OCI-LY1 (cell line): ENCODE data around the gene BACH1.

Experiments used
- H2AFZ ChIP-seq: fragments of 200-600 bp; sonication (generic), shearing (Covaris generic); 2 replicates; pipeline ENCODE4 v1.6.0; 2014; ENCODE audit warnings: antibody characterized with exemption, mild to moderate bottlenecking, low read length
- H3F3A ChIP-seq: fragments of 200-600 bp; sonication (generic), shearing (Covaris generic); 2 replicates; pipeline ENCODE4 v1.6.0; 2014; ENCODE audit warnings: mild to moderate bottlenecking, antibody characterized with exemption, low read length, moderate library complexity; ENCODE audit not compliant: insufficient read depth
- H3K27ac ChIP-seq: fragments of 200-600 bp; sonication (generic); 2 replicates; pipeline ENCODE4 v1.5.1; 2014; ENCODE audit warnings: low read length, mixed run types, mild to moderate bottlenecking, low read depth; ENCODE audit not compliant: poor library complexity, severe bottlenecking
- H3K27me3 ChIP-seq: fragments of 200-600 bp; sonication (generic); 2 replicates; pipeline ENCODE4 v1.6.0; 2014; ENCODE audit warnings: antibody characterized with exemption, mild to moderate bottlenecking, low read length, moderate library complexity; ENCODE audit not compliant: insufficient read depth
- H3K36me3 ChIP-seq: fragments of 200-600 bp; sonication (generic); 2 replicates; pipeline ENCODE4 v1.6.1; 2014; ENCODE audit warnings: mild to moderate bottlenecking, antibody characterized with exemption, low read length, moderate library complexity, mixed read lengths; ENCODE audit not compliant: insufficient read depth
- H3K4me1 ChIP-seq: fragments of 200-600 bp; sonication (generic); 2 replicates; pipeline ENCODE4 v1.5.1; 2014; ENCODE audit warnings: mild to moderate bottlenecking, low read length, moderate library complexity; ENCODE audit not compliant: insufficient read depth, severe bottlenecking
- H3K4me2 ChIP-seq: fragments of 200-600 bp; sonication (generic), shearing (Covaris generic); 2 replicates; pipeline ENCODE4 v1.6.1; 2014; ENCODE audit warnings: low read length
- H3K4me3 ChIP-seq: fragments of 200-600 bp; sonication (generic); 2 replicates; pipeline ENCODE4 v1.5.1; 2014; ENCODE audit warnings: low read length, low read depth, mild to moderate bottlenecking, mixed read lengths; ENCODE audit not compliant: poor library complexity, severe bottlenecking
- H3K79me2 ChIP-seq: fragments of 200-600 bp; shearing (Covaris generic); 2 replicates; pipeline ENCODE4 v1.6.1; 2016; ENCODE audit warnings: mixed run types, low read length, mixed read lengths; ENCODE audit not compliant: insufficient read depth
- H3K9ac ChIP-seq: fragments of 200-600 bp; sonication (generic), shearing (Covaris generic); 2 replicates; pipeline ENCODE4 v1.6.1; 2014; ENCODE audit warnings: mild to moderate bottlenecking, low read length, mixed read lengths
- H3K9me2 ChIP-seq: fragments of 200-600 bp; sonication (generic), shearing (Covaris generic); 2 replicates; pipeline ENCODE4 v1.6.1; 2014; ENCODE audit warnings: low read depth, mild to moderate bottlenecking, low read length, mixed read lengths
- H3K9me3 ChIP-seq: fragments of 200-600 bp; shearing (Covaris generic); 2 replicates; pipeline ENCODE4 v1.6.1; 2014; ENCODE audit warnings: low read length, mixed read lengths
- H4K20me1 ChIP-seq: fragments of 200-600 bp; sonication (generic), shearing (Covaris generic); 2 replicates; pipeline ENCODE4 v1.6.0; 2016; ENCODE audit warnings: mild to moderate bottlenecking, low read length; ENCODE audit not compliant: insufficient read depth
- CTCF ChIP-seq: fragments of 200-600 bp; sonication (generic), shearing (Covaris generic); IDR thresholded peaks from 2 replicates; pipeline ENCODE4 v1.5.1; 2017; ENCODE audit warnings: mild to moderate bottlenecking, antibody characterized with exemption, low read length, moderate library complexity, mixed read lengths
- EZH2 ChIP-seq: fragments of 200-600 bp; sonication (generic), shearing (Covaris generic); IDR thresholded peaks from 2 replicates; pipeline ENCODE4 v1.8.0; 2017; ENCODE audit warnings: borderline replicate concordance, mixed run types, mild to moderate bottlenecking, antibody characterized with exemption, low read length, moderate library complexity, mixed read lengths

BACH1 gene

GRCh38 chr21:29305068-29305467 is 6.3 kb downstream of the BACH1 start:
- Histone ChIP-seq H3F3A (no peaks in the 10 kb centered on the region), H3K4me2 (no peak overlapping the region), H3K4me3 (no peak overlapping the region), H3K79me2 (peaks cover 96% of the 10 kb centered on the region), H3K9me2 (no peaks in the 10 kb centered on the region), H3K27me3 (no peaks in the 10 kb centered on the region), H3K9me3 (peaks cover 5% of the 10 kb centered on the region), H3K36me3 (peaks cover 28% of the 10 kb centered on the region), H3K9ac (no peak overlapping the region), H3K27ac (peak overlapping the region; percentile 28), H4K20me1 (no peaks in the 10 kb centered on the region; the same call in 1 of the 2 replicates), H3K4me1 (peaks cover 78% of the 10 kb centered on the region), H2AFZ (no peak overlapping the region)
- TF ChIP-seq CTCF (no peak), EZH2 (no peak)

DNA sequence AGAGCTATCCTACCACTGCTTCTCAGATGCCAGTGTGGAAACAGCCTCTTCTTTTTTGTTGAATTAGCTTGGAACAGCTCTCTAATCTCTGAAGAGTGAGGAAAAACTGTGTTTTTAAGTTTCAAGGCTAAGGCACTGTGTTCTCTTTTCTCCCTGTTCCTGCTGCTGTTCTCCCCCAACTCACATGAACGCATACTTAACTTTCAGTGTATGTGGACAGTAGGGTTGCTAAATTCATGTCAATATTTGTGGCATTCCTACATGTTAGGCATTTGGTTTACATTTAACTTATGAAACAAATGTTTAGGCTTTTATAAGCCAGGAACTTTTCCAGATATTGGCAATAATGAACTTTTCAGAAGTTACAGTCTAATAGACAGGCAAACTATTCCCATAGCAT is 6.8 kb downstream of the BACH1 start:
- Histone ChIP-seq H3K27me3 (no peaks in the 10 kb centered on the region), H3K79me2 (peaks cover 100% of the 10 kb centered on the region), H3K9ac (no peak overlapping the region), H3F3A (no peaks in the 10 kb centered on the region), H3K4me2 (no peak overlapping the region), H2AFZ (no peak overlapping the region), H3K9me3 (peaks cover 5% of the 10 kb centered on the region), H4K20me1 (no peaks in the 10 kb centered on the region; the same call in 1 of the 2 replicates), H3K27ac (peak overlapping the region; percentile 2), H3K4me1 (peaks cover 73% of the 10 kb centered on the region), H3K9me2 (no peaks in the 10 kb centered on the region), H3K36me3 (peaks cover 28% of the 10 kb centered on the region), H3K4me3 (no peak overlapping the region)
- no peak for TF ChIP-seq EZH2
- no peak for TF ChIP-seq CTCF

- Histone ChIP-seq H3K36me3 (peaks cover 36% of the 10 kb centered on the region), H3K4me3 (no peak overlapping the region), H3K4me2 (no peak overlapping the region), H3K9me3 (peaks cover 5% of the 10 kb centered on the region), H2AFZ (no peak overlapping the region), H3K9me2 (no peaks in the 10 kb centered on the region), H3K27me3 (no peaks in the 10 kb centered on the region), H3K4me1 (peaks cover 59% of the 10 kb centered on the region), H4K20me1 (no peaks in the 10 kb centered on the region; the same call in 1 of the 2 replicates), H3K27ac (no peak overlapping the region), H3F3A (no peaks in the 10 kb centered on the region), H3K79me2 (peaks cover 100% of the 10 kb centered on the region), H3K9ac (no peak overlapping the region)
- TF ChIP-seq EZH2, result no peak
- TF ChIP-seq CTCF, result no peak
Observed at GRCh38 chr21:29306920-29307319, 8.2 kb downstream of the BACH1 start.
